K562 (cell line): ENCODE measurements around the gene ZNRF2. TPM values are rescaled to one million over a fixed set of nuclear protein-coding genes. Genes with fewer than 3 reads are reported as not detected.
A peak's percentile ranks its signal among the peaks of the same experiment; 100 is the strongest.
"Not testable (repeated sequence)": the region's sequence is repeated elsewhere in the genome, so short reads cannot be mapped to it uniquely, and the experiment has no call there.

Experiments
- ATAC-seq: fragments of 200-7000 bp; cut with Tn5 transposase; 3 replicates; pipeline ENCODE4 v1.9.1; 2020; ENCODE audit warnings: moderate library complexity
- BruUV-seq: library from RNA; stranded (reverse); fragments of 400-500 nt; replicated peaks from 2 replicates; lab custom pipeline; 2021; lab: Mats Ljungman, UMichigan
- CTCF ChIA-PET: fragments of 300-600 bp; formaldehyde crosslinking; extraction: SDS; loops from one replicate; lab custom pipeline; 2021; ENCODE audit warnings: low intra/inter-chr PET ratio; lab: Yijun Ruan, JAX
- POLR2A ChIA-PET: fragments of 300-600, 350-650 bp; sonication (Branson Sonifier 250); formaldehyde crosslinking; extraction: SDS; loops from one replicate; lab custom pipeline; 2021; ENCODE audit warnings: antibody characterized with exemption, inconsistent platforms; lab: Yijun Ruan, JAX
- DNase-seq, 4 experiments: peaks; one replicate each; pipeline versions ENCODE4 v3.0.0 to v3.0.0-alpha.2; 2011 to 2018; ENCODE audit warnings: low spot score in 3 of 4, mixed read lengths in 3 of 4; ENCODE audit errors: extremely low read depth in 1 of 4
- FAIRE-seq: peaks from 2 replicates; lab custom pipeline; 2011; peaks lifted over from hg19 to GRCh38; lab: Jason Lieb, UNC
- H2AFZ ChIP-seq: 2 replicates; pipeline ENCODE4 v1.6.0; 2011; ENCODE audit warnings: low read depth, low read length, control low read depth, inconsistent platforms
- H3K27ac ChIP-seq: fragments of 200-600 bp; 3 replicates; pipeline ENCODE4 v1.8.0; 2011; ENCODE audit warnings: low read depth, mild to moderate bottlenecking, control low read depth, inconsistent platforms, low read length, moderate library complexity, mixed read lengths; ENCODE audit errors: extremely low read depth
- H3K27me3 ChIP-seq, 2 experiments: fragments of 300-600 bp in 1 of 2; 2 replicates in 1 of 2; 3 replicates in 1 of 2; pipeline versions ENCODE4 v1.6.0 to v1.8.0; 2011; ENCODE audit warnings: inconsistent platforms in 2 of 2, low read length in 2 of 2, mild to moderate bottlenecking in 1 of 2, mixed read lengths in 1 of 2, moderate library complexity in 1 of 2; ENCODE audit not compliant: control insufficient read depth in 2 of 2, insufficient read depth in 2 of 2
- H3K36me3 ChIP-seq: fragments of 300-600 bp; 3 replicates; pipeline ENCODE4 v1.8.0; 2011; ENCODE audit warnings: mild to moderate bottlenecking, low read length, inconsistent platforms; ENCODE audit not compliant: control insufficient read depth, insufficient read depth
- H3K4me1 ChIP-seq, 2 experiments: fragments of 200-600 bp in 1 of 2; replicated peaks in 1 of 2; 2 replicates in 1 of 2; 3 replicates in 1 of 2; pipeline versions ENCODE4 v1.5.1 to v1.8.0; 2011; ENCODE audit warnings: inconsistent platforms in 2 of 2, low read length in 2 of 2, mild to moderate bottlenecking in 1 of 2, mixed read lengths in 1 of 2, moderate library complexity in 1 of 2; ENCODE audit not compliant: control insufficient read depth in 2 of 2, insufficient read depth in 2 of 2
- H3K4me2 ChIP-seq: 2 replicates; pipeline ENCODE4 v1.6.1; 2011; ENCODE audit warnings: low read length, control low read depth, inconsistent platforms, mixed read lengths; ENCODE audit not compliant: insufficient read depth
- H3K4me3 ChIP-seq: fragments of 200-600 bp; sonication (generic), shearing (Covaris generic); 2 replicates; pipeline ENCODE4 v1.5.1; 2016; ENCODE audit warnings: control low read depth, inconsistent platforms
- H3K79me2 ChIP-seq: fragments of 200-600 bp; 3 replicates; pipeline ENCODE4 v1.8.0; 2011; ENCODE audit warnings: low read length, inconsistent platforms; ENCODE audit not compliant: control insufficient read depth, insufficient read depth
- H3K9ac ChIP-seq, 2 experiments: 2 replicates each; pipeline versions ENCODE4 v1.6.0 to v1.6.1; 2011; ENCODE audit warnings: low read depth in 2 of 2, low read length in 2 of 2, control low read depth in 1 of 2, inconsistent platforms in 1 of 2, mild to moderate bottlenecking in 1 of 2, mixed read lengths in 1 of 2; ENCODE audit not compliant: insufficient read depth in 1 of 2
- H3K9me1 ChIP-seq: one replicate; pipeline ENCODE4 v1.6.0; 2011; ENCODE audit warnings: inconsistent platforms, mild to moderate bottlenecking, low read length, moderate library complexity; ENCODE audit not compliant: control insufficient read depth, insufficient read depth
- H3K9me3 ChIP-seq: replicated peaks from 2 replicates; pipeline ENCODE4 v1.5.1; 2011; ENCODE audit warnings: low read depth, low read length, inconsistent platforms; ENCODE audit not compliant: control insufficient read depth, insufficient read depth
- H4K20me1 ChIP-seq: replicated peaks from 2 replicates; pipeline ENCODE4 v1.6.1; 2011; ENCODE audit warnings: low read length, inconsistent platforms, mixed read lengths; ENCODE audit not compliant: control insufficient read depth, insufficient read depth
- HBP1 ChIP-seq: fragments of 450-650 bp; formaldehyde crosslinking; IDR thresholded peaks from 2 replicates; pipeline ENCODE4 v1.4.0; 2022; ENCODE audit warnings: missing genetic modification characterization
- MEIS2 ChIP-seq: fragments of 450-650 bp; IDR thresholded peaks from 2 replicates; pipeline ENCODE4 v1.6.1; 2014; ENCODE audit warnings: mild to moderate bottlenecking; ENCODE audit not compliant: partially characterized antibody
- RBFOX2 ChIP-seq: fragments of 200-400 bp; formaldehyde crosslinking; IDR thresholded peaks from 2 replicates; pipeline ENCODE4 v1.6.1; 2017; ENCODE audit warnings: low read depth, mild to moderate bottlenecking, low read length, moderate library complexity
- SPI1 ChIP-seq: IDR thresholded peaks from 2 replicates; pipeline ENCODE4 v1.6.1; 2011; ENCODE audit warnings: low read depth, low read length, control low read depth, borderline replicate concordance
- WGBS: fragments of 100-300 bp; shearing (Covaris generic); methylation state at CpG from one replicate; pipeline ENCODE4 v1.1.6; 2016; ENCODE audit warnings: low coverage, mixed read lengths; ENCODE audit not compliant: insufficient coverage; ENCODE audit errors: missing lambda C conversion rate; 5-methylcytosine and 5-hydroxymethylcytosine counted together
- in situ Hi-C: fragments of 300-500 bp; cut with MboI; formaldehyde crosslinking; loops from 4 replicates; pipeline ENCODE4 v1.15.0; 2018; ENCODE audit warnings: inconsistent platforms, mixed read lengths
- intact Hi-C: fragments of 100-400 bp; cut with micrococcal nuclease; formaldehyde crosslinking; loops from 2 replicates; pipeline ENCODE4 v1.14.2; 2022
- polyA plus RNA-seq, 8 experiments: library from polyadenylated mRNA; depleted of rRNA in 4 of 8; stranded (reverse) in 5 of 8; unstranded in 3 of 8; fragments of >200 nt; fragmentation: Nextera tagmentation in 2 of 8; fragmentation: Illumina TruSeq in 1 of 8; extraction: Ambion mirVana in 2 of 8; extraction: Trizol in 1 of 8; gene quantifications; 2 replicates each; pipeline versions ENCODE4 v1.2.1 to v1.2.3, GENCODE V29; 2011 to 2014; ENCODE audit warnings: inconsistent platforms in 1 of 8, missing spikeins in 1 of 8
- total RNA-seq, 7 experiments: library from RNA; depleted of rRNA in 6 of 7; stranded (reverse); fragments of >200 nt in 6 of 7; fragmentation: Illumina TruSeq in 2 of 7; extraction: Trizol in 2 of 7; gene quantifications; 2 replicates each; pipeline versions ENCODE4 v1.2.1 to v1.2.3, GENCODE V29; 2011 to 2021; ENCODE audit warnings: low replicate concordance in 1 of 7
- TF ChIP-seq, protein P1 (sequence below): fragments of 250-450 bp; sonication (Bioruptor Pico); IDR thresholded peaks from 2 replicates; pipeline ENCODE4 v1.5.0; 2020; ENCODE audit warnings: mild to moderate bottlenecking
- TF ChIP-seq, protein P2 (sequence below): sonication (generic); formaldehyde crosslinking; IDR thresholded peaks from 2 replicates; pipeline ENCODE4 v1.8.1; 2023; ENCODE audit warnings: mild to moderate bottlenecking, missing genetic modification reagents

ZNRF2 gene
- total and polyA plus RNA-seq, 9 of the 15 experiments (the other 6 are each of a cell fraction or from before 2014, with no cell fraction given) = 1.1 to 13.9 (median 5.5) TPM

DNA sequence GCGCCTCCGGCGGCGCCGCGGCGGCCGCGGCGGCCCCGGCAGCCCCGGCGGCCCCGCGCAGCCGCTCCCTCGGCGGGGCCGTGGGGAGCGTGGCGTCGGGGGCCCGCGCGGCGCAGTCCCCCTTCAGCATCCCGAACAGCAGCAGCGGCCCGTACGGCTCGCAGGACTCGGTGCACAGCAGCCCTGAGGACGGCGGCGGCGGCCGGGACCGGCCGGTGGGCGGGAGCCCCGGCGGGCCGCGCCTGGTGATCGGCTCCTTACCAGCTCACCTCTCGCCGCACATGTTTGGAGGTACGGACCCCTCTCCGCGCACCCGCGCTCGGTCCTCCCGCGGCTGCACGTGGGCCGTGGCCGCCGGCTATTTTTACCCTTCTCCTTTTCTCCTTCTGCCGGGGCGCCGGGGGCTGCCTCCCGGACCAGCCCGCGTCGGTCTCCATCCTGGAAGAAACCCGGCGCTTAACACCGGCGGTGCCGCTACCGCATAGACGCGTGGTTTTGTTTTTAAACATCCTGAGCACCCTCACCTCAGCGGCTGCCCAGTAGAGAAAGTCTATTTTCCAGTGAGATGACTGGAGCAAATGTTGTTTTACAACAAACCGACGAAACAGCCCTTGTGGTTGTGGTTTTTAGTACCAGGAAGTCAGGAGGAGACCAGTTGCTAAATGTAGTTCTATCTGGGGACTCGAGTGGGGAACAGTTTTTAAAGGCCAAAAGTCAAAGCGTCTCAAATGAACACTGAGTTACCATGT lies 1.3 kb downstream of the ZNRF2 start (continued):
- TF ChIP-seq SPI1 (no peak), HBP1 (no peak)
- TF ChIP-seq, protein P1, sequence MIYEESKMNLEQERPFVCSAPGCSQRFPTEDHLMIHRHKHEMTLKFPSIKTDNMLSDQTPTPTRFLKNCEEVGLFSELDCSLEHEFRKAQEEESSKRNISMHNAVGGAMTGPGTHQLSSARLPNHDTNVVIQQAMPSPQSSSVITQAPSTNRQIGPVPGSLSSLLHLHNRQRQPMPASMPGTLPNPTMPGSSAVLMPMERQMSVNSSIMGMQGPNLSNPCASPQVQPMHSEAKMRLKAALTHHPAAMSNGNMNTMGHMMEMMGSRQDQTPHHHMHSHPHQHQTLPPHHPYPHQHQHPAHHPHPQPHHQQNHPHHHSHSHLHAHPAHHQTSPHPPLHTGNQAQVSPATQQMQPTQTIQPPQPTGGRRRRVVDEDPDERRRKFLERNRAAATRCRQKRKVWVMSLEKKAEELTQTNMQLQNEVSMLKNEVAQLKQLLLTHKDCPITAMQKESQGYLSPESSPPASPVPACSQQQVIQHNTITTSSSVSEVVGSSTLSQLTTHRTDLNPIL = no peak
- TF ChIP-seq, protein P2, sequence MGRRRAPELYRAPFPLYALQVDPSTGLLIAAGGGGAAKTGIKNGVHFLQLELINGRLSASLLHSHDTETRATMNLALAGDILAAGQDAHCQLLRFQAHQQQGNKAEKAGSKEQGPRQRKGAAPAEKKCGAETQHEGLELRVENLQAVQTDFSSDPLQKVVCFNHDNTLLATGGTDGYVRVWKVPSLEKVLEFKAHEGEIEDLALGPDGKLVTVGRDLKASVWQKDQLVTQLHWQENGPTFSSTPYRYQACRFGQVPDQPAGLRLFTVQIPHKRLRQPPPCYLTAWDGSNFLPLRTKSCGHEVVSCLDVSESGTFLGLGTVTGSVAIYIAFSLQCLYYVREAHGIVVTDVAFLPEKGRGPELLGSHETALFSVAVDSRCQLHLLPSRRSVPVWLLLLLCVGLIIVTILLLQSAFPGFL (CRISPR knock-in tag) = no peak

GRCh38 chr7:30286749-30287148 lies 2.4 kb downstream of the ZNRF2 start:
- in situ Hi-C loops = no loop called here
- peak overlapping the region; percentile 27 to 75; a peak in 3 of 4 replicates for H3K9ac ChIP-seq

GRCh38 chr7:30287625-30288024 lies 3.2 kb downstream of the ZNRF2 start:
- H3K79me2 ChIP-seq = peaks cover 70% of the 10 kb centered on the region
- H3K9ac ChIP-seq, H3K9me3 ChIP-seq, in situ Hi-C loops, H2AFZ ChIP-seq, H3K27ac ChIP-seq, POLR2A ChIA-PET, CTCF ChIA-PET, H3K9me1 ChIP-seq, ATAC-seq, H3K36me3 ChIP-seq, intact Hi-C loops, FAIRE-seq, H3K27me3 ChIP-seq, DNase-seq, BruUV-seq: not testable (repeated sequence)
- H3K4me1 ChIP-seq = peaks cover 10 to 17% of the 10 kb centered on the region in 2 experiments; a peak in 4 of 5 replicates
- peak overlapping the region; percentile 47; the same call in 1 of the 2 replicates for H3K4me2 ChIP-seq
- WGBS = 0% methylated on average over 3 of the region's 3 CpGs
- H3K4me3 ChIP-seq = peak overlapping the region; percentile 94; the same call in 1 of the 2 replicates
- H4K20me1 ChIP-seq = peaks cover 13% of the 10 kb centered on the region

More at GRCh38 chr7:30286749-30287148, 2.4 kb downstream of the ZNRF2 start:
- H3K36me3 ChIP-seq = no peaks in the 10 kb centered on the region
- POLR2A ChIA-PET = no interaction called here
- ATAC-seq = no peak
- peak overlapping the region; percentile 95 for H3K4me2 ChIP-seq
- under 1% methylated on average over 11 of the region's 11 CpGs for WGBS
- no peaks in the 10 kb centered on the region for H3K9me1 ChIP-seq
- H3K4me1 ChIP-seq = peaks cover 10 to 14% of the 10 kb centered on the region in 2 experiments; a peak in 4 of 5 replicates
- no peak for DNase-seq
- H3K9me3 ChIP-seq = no peaks in the 10 kb centered on the region
- peak overlapping the region; percentile 93 for H3K27ac ChIP-seq
- BruUV-seq = TSS peak; percentile 45
- CTCF ChIA-PET = no interaction called here
- TF ChIP-seq MEIS2 (no peak), RBFOX2 (0 out of 2 replicates have a peak, but pooled peaks have one; percentile 19)
- FAIRE-seq = no peak
- intact Hi-C loops = no loop called here
- peaks cover 13% of the 10 kb centered on the region for H4K20me1 ChIP-seq
- H3K27me3 ChIP-seq = no peaks in the 10 kb centered on the region
- no peak overlapping the region; the same call in 1 of the 2 replicates for H2AFZ ChIP-seq
- H3K79me2 ChIP-seq = peaks cover 62% of the 10 kb centered on the region
- peak overlapping the region; percentile 94 for H3K4me3 ChIP-seq
